Psoas muscle (tissue), 8 donors: Measurements from ENCODE around the gene RP2. TPM values are rescaled to one million over a fixed set of nuclear protein-coding genes. Genes with fewer than 3 reads are reported as not detected.

ENCODE experiments used
- ATAC-seq, 4 donors: fragments of 200-7000 bp; cut with Tn5 transposase; one replicate each; pipeline ENCODE4 v1.9.1; 2020; ENCODE audit warnings: moderate library complexity in 3 of 4, mild to moderate bottlenecking in 2 of 4
- DNase-seq, 2 donors: peaks; one replicate each; pipeline ENCODE4 v3.0.0-alpha.2; 2020
- H3K27ac ChIP-seq: fragments of 200-600 bp; one replicate; pipeline ENCODE4 v1.8.0; 2022
- H3K27me3 ChIP-seq, 3 donors: fragments of 200-600 bp in 1 of 3; one replicate each; pipeline versions ENCODE4 v1.6.1 to v1.8.0; 2013 to 2022; ENCODE audit warnings: low read length in 2 of 3, mild to moderate bottlenecking in 2 of 3, moderate library complexity in 1 of 3; ENCODE audit not compliant: insufficient read depth in 3 of 3
- H3K36me3 ChIP-seq, 2 donors: fragments of 200-600 bp in 1 of 2; one replicate each; pipeline versions ENCODE4 v1.6.1 to v1.8.0; 2013 to 2022; ENCODE audit warnings: low read depth in 1 of 2, mild to moderate bottlenecking in 1 of 2, moderate library complexity in 1 of 2; ENCODE audit not compliant: insufficient read depth in 1 of 2
- H3K4me1 ChIP-seq: fragments of 200-600 bp; one replicate; pipeline ENCODE4 v1.8.0; 2022
- H3K4me3 ChIP-seq: fragments of 200-600 bp; one replicate; pipeline ENCODE4 v1.8.0; 2022; ENCODE audit warnings: mild to moderate bottlenecking
- H3K9me3 ChIP-seq: fragments of 200-600 bp; one replicate; pipeline ENCODE4 v1.8.0; 2022
- WGBS, 3 donors: extraction: QIAGEN DNeasy Blood & Tissue Kit; methylation state at CpG; one replicate each; pipeline versions ENCODE4 v1.1.6 to v1.1.7; 2013; 5-methylcytosine and 5-hydroxymethylcytosine counted together
- intact Hi-C, 2 donors: fragments of 100-400 bp; cut with DNase I; formaldehyde crosslinking; loops; one replicate each; pipeline versions ENCODE4 v1.11.0 to v1.14.2; 2022
- polyA plus RNA-seq, 3 donors: library from polyadenylated mRNA; stranded (reverse); fragments of 200-250 nt; gene quantifications; one replicate each; pipeline ENCODE4 v1.2.3, GENCODE V29; 2013
- total RNA-seq, 4 donors: library from RNA; stranded (reverse); fragmentation: NEBNext Ultra II Directional in 2 of 4; extraction: Animal tissue kit (Norgen Biotek cat#: 25700) in 2 of 4; gene quantifications; one replicate each; pipeline versions ENCODE4 v1.2.1 to v1.2.4, GENCODE V29; 2021 to 2023
- TF ChIP-seq, protein P1 (sequence below): fragments of 200-600 bp; IDR thresholded peaks from one replicate; pipeline ENCODE4 v1.8.0; 2022; ENCODE audit warnings: antibody characterized with exemption
- donor health status: healthy with polysubstance abuse.
- donor health status: DM: no; HTN: no; CAD: no; lungs with moderate emphysema.
- donor health status: Bipolar disorder and iron deficiency.
- donor health status: healthy.
- donor health status: DM: yes; HTN: yes; CAD: no.
- donor health status: DM: no; HTN: no; CAD: no.
- donor health status: DM: no; HTN: no; CAD: no.
- donor health status: DM: yes; HTN: yes; CAD: no.

RP2 gene
- total and polyA plus RNA-seq, 7 donors = 1.5 to 2.7 (median 2.0) TPM

- H3K9me3 ChIP-seq = no peaks in the 10 kb centered on the region
- H3K4me3 ChIP-seq = no peak overlapping the region
- DNase-seq (no peak), ATAC-seq (no peak)
- intact Hi-C loops = no loop called here
- WGBS, 3 donors = 83 to 97% (median 94%) methylated on average over 3 of the region's 3 CpGs
- H3K4me1 ChIP-seq = no peaks in the 10 kb centered on the region
- no peaks in the 10 kb centered on the region for H3K36me3 ChIP-seq
- H3K27ac ChIP-seq = no peak overlapping the region
- TF ChIP-seq, protein P1, sequence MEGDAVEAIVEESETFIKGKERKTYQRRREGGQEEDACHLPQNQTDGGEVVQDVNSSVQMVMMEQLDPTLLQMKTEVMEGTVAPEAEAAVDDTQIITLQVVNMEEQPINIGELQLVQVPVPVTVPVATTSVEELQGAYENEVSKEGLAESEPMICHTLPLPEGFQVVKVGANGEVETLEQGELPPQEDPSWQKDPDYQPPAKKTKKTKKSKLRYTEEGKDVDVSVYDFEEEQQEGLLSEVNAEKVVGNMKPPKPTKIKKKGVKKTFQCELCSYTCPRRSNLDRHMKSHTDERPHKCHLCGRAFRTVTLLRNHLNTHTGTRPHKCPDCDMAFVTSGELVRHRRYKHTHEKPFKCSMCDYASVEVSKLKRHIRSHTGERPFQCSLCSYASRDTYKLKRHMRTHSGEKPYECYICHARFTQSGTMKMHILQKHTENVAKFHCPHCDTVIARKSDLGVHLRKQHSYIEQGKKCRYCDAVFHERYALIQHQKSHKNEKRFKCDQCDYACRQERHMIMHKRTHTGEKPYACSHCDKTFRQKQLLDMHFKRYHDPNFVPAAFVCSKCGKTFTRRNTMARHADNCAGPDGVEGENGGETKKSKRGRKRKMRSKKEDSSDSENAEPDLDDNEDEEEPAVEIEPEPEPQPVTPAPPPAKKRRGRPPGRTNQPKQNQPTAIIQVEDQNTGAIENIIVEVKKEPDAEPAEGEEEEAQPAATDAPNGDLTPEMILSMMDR = no peak
- peaks cover 0 to 10% (median 0%) of the 10 kb centered on the region in 3 donors for H3K27me3 ChIP-seq
Measured at GRCh38 chrX:46884799-46885198, 48.0 kb downstream of the RP2 start.

DNA sequence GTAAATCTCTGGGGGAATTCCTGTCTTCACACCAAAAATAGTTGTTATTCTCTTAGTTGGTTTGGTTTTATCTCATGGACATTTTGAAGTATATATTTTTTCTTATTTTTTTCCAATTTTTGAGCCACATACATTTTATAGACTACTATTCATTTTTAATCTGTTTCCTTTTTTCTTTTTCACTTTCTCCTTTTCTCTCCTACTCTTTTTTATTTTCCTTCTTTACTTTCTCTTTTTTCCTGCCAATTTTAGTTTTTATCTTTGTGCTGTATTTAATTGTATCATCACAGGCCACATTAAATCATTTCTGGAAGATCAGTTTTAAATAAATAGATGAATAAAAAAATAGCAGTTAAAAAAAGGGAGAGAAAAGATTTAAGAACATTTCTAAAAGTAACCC lies 61.4 kb downstream of the RP2 start:
- Histone ChIP-seq H3K36me3 (no peaks in the 10 kb centered on the region), H3K4me3 (no peak overlapping the region), H3K27me3 (peaks cover 0 to 27% (median 0%) of the 10 kb centered on the region in 3 donors), H3K9me3 (no peaks in the 10 kb centered on the region), H3K4me1 (no peaks in the 10 kb centered on the region), H3K27ac (no peak overlapping the region)
- intact Hi-C loops = loop anchor here in 1 of 2 donors (10.0 kb wide), 1 partner anchor 133 kb away; no protein-coding TSS in a partner anchor
- TF ChIP-seq, protein P1 = no peak
- DNase-seq = no peak
- ATAC-seq = no peak

DNA sequence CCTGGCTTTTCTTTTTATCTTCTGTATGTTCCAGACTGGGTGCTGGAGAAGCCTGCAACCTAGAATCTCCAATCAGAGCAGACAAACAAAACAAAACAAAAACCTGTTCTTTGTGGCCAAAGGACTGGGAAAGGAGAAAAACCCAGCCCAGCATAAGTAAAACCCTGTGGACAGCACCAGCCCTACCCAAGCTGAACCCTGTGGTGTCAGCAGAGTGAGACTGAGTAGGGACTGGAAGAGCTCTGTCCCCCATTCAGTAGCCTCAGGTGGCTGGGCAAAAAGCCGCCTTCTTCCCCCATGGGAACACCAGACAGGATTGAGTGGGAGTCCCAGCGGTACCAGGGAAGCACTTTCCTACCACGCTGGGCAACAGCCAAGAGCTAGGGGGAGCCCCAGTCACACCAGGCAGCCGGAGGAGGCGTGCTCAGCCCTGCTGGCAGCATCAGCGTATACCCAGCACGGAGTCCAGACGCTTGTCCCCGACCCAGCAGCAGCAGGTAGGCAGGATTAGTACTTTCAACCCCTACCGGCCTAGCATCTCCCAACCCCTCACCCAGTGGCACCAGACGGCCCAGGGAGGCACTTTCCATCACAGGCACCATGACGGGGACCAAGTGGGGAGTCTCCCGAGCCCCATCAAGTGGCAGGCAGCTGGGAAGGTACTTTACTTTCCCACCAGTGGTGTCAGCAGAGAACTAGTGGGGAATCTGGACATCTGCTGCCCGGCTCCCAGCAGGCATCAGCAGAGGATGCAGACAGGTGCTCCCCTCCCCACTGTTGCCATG lies 66.8 kb downstream of the RP2 start:
- peak; percentile 80 to 99 (median 96) for ATAC-seq
- Histone ChIP-seq H3K9me3 (no peaks in the 10 kb centered on the region), H3K27ac (no peak overlapping the region), H3K36me3 (no peaks in the 10 kb centered on the region), H3K4me3 (peak overlapping the region; percentile 52), H3K4me1 (no peaks in the 10 kb centered on the region), H3K27me3 (peaks cover 0 to 22% (median 0%) of the 10 kb centered on the region in 3 donors)
- intact Hi-C loops = loop anchor here in 1 of 2 donors (5.0 kb wide), 2 partner anchors 74 to 129 kb away; no protein-coding TSS in a partner anchor
- WGBS, 3 donors = 0 to 7% (median 1%) methylated on average over 14 of the region's 14 CpGs
- TF ChIP-seq, protein P1 = peak; percentile 48
- peak; percentile 75 to 84 for DNase-seq

DNA sequence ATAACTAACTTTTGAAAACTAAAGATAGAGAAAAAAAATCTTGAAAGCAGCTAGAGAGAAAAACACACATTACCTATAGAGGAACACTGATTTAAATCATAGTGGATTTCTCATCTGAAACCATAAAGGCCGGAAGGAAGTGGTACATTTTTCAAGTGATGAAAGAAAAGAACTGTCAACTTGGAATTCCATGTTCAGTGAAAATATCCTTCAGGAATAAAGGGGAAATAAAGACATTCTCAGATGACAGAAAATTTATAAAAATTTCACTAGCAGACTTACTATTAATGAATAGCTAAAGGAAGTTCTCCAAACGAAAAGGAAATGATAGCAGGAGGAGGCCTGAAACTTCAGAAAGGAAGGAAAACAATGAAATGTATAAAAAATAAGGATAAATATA lies 67.8 kb downstream of the RP2 start:
- ATAC-seq = no peak
- Histone ChIP-seq H3K27me3 (peaks cover 0 to 18% (median 0%) of the 10 kb centered on the region in 3 donors), H3K9me3 (no peaks in the 10 kb centered on the region), H3K4me1 (no peaks in the 10 kb centered on the region), H3K36me3 (no peaks in the 10 kb centered on the region), H3K27ac (no peak overlapping the region), H3K4me3 (no peak overlapping the region)
- no peak for DNase-seq
- intact Hi-C loops = loop anchor here in 1 of 2 donors (5.0 kb wide), 2 partner anchors 73 to 128 kb away; no protein-coding TSS in a partner anchor
- WGBS, 3 donors = 68 to 73% (median 68%) methylated on average over 2 of the region's 2 CpGs
- TF ChIP-seq, protein P1 = no peak
